Sigmoid colon (tissue), 4 donors: ENCODE data around the gene DCST1.
A peak's percentile ranks its signal among the peaks of the same experiment; 100 is the strongest.

Experiments
- CTCF ChIP-seq, 4 experiments: fragments of 450-650 bp in 3 of 4; fragments of 200-600 bp in 1 of 4; IDR thresholded peaks; one replicate each; pipeline ENCODE4 v1.5.1; 2016 to 2019; ENCODE audit warnings: antibody characterized with exemption in 4 of 4, mild to moderate bottlenecking in 3 of 4, moderate library complexity in 2 of 4
- EP300 ChIP-seq, 4 donors: sonication (generic); formaldehyde crosslinking; IDR thresholded peaks; one replicate each; pipeline ENCODE4 v1.6.1; 2017; ENCODE audit warnings: antibody characterized with exemption in 4 of 4
- POLR2AphosphoS5 ChIP-seq, 4 donors: sonication (generic); formaldehyde crosslinking; IDR thresholded peaks; one replicate each; pipeline ENCODE4 v1.6.1; 2017; ENCODE audit warnings: antibody characterized with exemption in 4 of 4

GRCh38 chr1:155003766-155004351, 29.8 kb upstream of the DCST1 start:
- TF ChIP-seq CTCF (IDR thresholded peaks at IDR 0.05) = no peak
- no peak for TF ChIP-seq EP300 (IDR thresholded peaks at IDR 0.05)
- TF ChIP-seq POLR2AphosphoS5 (IDR thresholded peaks at IDR 0.05) = peak in 2 of 4 donors; percentile 32 to 44
